IMR-90 (cell line): ENCODE measurements around the gene CDH13. TPM values are rescaled to one million over a fixed set of nuclear protein-coding genes. Genes with fewer than 3 reads are reported as not detected.

Experiments
- ATAC-seq: fragments of 200-7000 bp; cut with Tn5 transposase; 2 replicates; pipeline ENCODE4 v1.9.1; 2020; ENCODE audit warnings: low read depth, mild to moderate bottlenecking, moderate library complexity
- BruUV-seq: library from RNA; stranded (reverse); fragments of 400-500 nt; replicated peaks from 2 replicates; lab custom pipeline; 2021; lab: Mats Ljungman, UMichigan
- CTCF ChIA-PET: fragments of 300-600 bp; formaldehyde crosslinking; extraction: SDS; loops from one replicate; lab custom pipeline; 2021; ENCODE audit warnings: antibody characterized with exemption; lab: Yijun Ruan, JAX
- POLR2A ChIA-PET: fragments of 300-600 bp; sonication (Branson Sonifier 250); formaldehyde crosslinking; loops from one replicate; lab custom pipeline; 2022; ENCODE audit warnings: antibody characterized with exemption; ENCODE audit not compliant: unreplicated experiment; lab: Charles Lee
- DNase-seq: peaks from one replicate; pipeline ENCODE4 v3.0.0; 2013
- H2AFZ ChIP-seq: replicated peaks from 2 replicates; pipeline ENCODE3; 2013; ENCODE audit warnings: low read length, mild to moderate bottlenecking; ENCODE audit not compliant: poor library complexity
- H2AK5ac ChIP-seq: 2 replicates; pipeline ENCODE4 v1.6.1; 2013; ENCODE audit warnings: low read depth, low read length, inconsistent platforms
- H2AK9ac ChIP-seq: replicated peaks from 2 replicates; pipeline ENCODE3; 2013; ENCODE audit warnings: mild to moderate bottlenecking, low read depth, low read length, moderate library complexity; ENCODE audit not compliant: poor library complexity
- H2BK120ac ChIP-seq: 2 replicates; pipeline ENCODE4 v1.6.1; 2013; ENCODE audit warnings: low read depth, low read length, inconsistent platforms
- H2BK15ac ChIP-seq: 3 replicates; pipeline ENCODE4 v1.6.1; 2013; ENCODE audit warnings: low read depth, low read length, inconsistent platforms
- H2BK20ac ChIP-seq: 2 replicates; pipeline ENCODE4 v1.6.1; 2013; ENCODE audit warnings: low read depth, mild to moderate bottlenecking, inconsistent platforms, low read length, moderate library complexity
- H2BK5ac ChIP-seq: 2 replicates; pipeline ENCODE4 v1.6.1; 2013; ENCODE audit warnings: mild to moderate bottlenecking, low read depth, low read length, inconsistent platforms; ENCODE audit not compliant: poor library complexity, severe bottlenecking
- H3K14ac ChIP-seq: replicated peaks from 2 replicates; pipeline ENCODE4 v1.6.1; 2013; ENCODE audit warnings: low read depth, low read length, inconsistent platforms
- H3K18ac ChIP-seq: 2 replicates; pipeline ENCODE4 v1.6.1; 2013; ENCODE audit warnings: low read depth, low read length, control low read depth
- H3K23ac ChIP-seq: 2 replicates; pipeline ENCODE4 v1.6.1; 2013; ENCODE audit warnings: low read depth, low read length, inconsistent platforms
- H3K27ac ChIP-seq: 2 replicates; pipeline ENCODE4 v1.5.1; 2013; ENCODE audit warnings: mild to moderate bottlenecking, control low read depth, low read length; ENCODE audit not compliant: insufficient read depth
- H3K27me3 ChIP-seq: 2 replicates; pipeline ENCODE4 v1.6.1; 2013; ENCODE audit warnings: low read length; ENCODE audit not compliant: control insufficient read depth, insufficient read depth
- H3K36me3 ChIP-seq: 2 replicates; pipeline ENCODE4 v1.6.1; 2013; ENCODE audit warnings: low read length, mixed read lengths; ENCODE audit not compliant: control insufficient read depth, insufficient read depth
- H3K4ac ChIP-seq: 2 replicates; pipeline ENCODE4 v1.6.1; 2013; ENCODE audit warnings: low read depth, low read length, inconsistent platforms
- H3K4me1 ChIP-seq: 2 replicates; pipeline ENCODE4 v1.6.1; 2013; ENCODE audit warnings: low read length, mixed read lengths; ENCODE audit not compliant: control insufficient read depth, insufficient read depth
- H3K4me2 ChIP-seq: 2 replicates; pipeline ENCODE4 v1.6.1; 2013; ENCODE audit warnings: low read depth, mild to moderate bottlenecking, control low read depth, low read length, moderate library complexity
- H3K4me3 ChIP-seq: 2 replicates; pipeline ENCODE4 v1.5.1; 2013; ENCODE audit warnings: low read depth, mild to moderate bottlenecking, control low read depth, low read length, moderate library complexity; ENCODE audit not compliant: insufficient read depth
- H3K56ac ChIP-seq: 2 replicates; pipeline ENCODE4 v1.6.1; 2013; ENCODE audit warnings: low read length, inconsistent platforms; ENCODE audit not compliant: insufficient read depth; ENCODE audit errors: extremely low read depth
- H3K79me1 ChIP-seq, 2 experiments: 2 replicates each; pipeline ENCODE4 v1.6.1; 2013; ENCODE audit warnings: low read length in 2 of 2, inconsistent platforms in 1 of 2, low read depth in 1 of 2
- H3K9ac ChIP-seq: 2 replicates; pipeline ENCODE4 v1.6.1; 2013; ENCODE audit warnings: low read depth, low read length, control low read depth
- H3K9me1 ChIP-seq: 2 replicates; pipeline ENCODE4 v1.6.1; 2013; ENCODE audit warnings: low read length, inconsistent platforms; ENCODE audit not compliant: insufficient read depth
- H3K9me3 ChIP-seq: 2 replicates; pipeline ENCODE4 v1.6.1; 2013; ENCODE audit warnings: low read length; ENCODE audit not compliant: control insufficient read depth, insufficient read depth
- H4K20me1 ChIP-seq: 2 replicates; pipeline ENCODE4 v1.6.1; 2013; ENCODE audit warnings: low read length, inconsistent platforms; ENCODE audit not compliant: insufficient read depth
- H4K5ac ChIP-seq: 2 replicates; pipeline ENCODE4 v1.6.1; 2013; ENCODE audit warnings: mild to moderate bottlenecking, low read depth, low read length, control low read depth
- H4K8ac ChIP-seq, 2 experiments: 2 replicates each; pipeline ENCODE4 v1.6.1; 2013; ENCODE audit warnings: low read depth in 2 of 2, low read length in 2 of 2, control low read depth in 1 of 2, inconsistent platforms in 1 of 2
- H4K91ac ChIP-seq: 2 replicates; pipeline ENCODE4 v1.6.1; 2013; ENCODE audit warnings: low read depth, low read length, inconsistent platforms; ENCODE audit not compliant: insufficient read depth
- BHLHE40 ChIP-seq: fragments of 150-350 bp; IDR thresholded peaks from 2 replicates; pipeline ENCODE4 v1.6.1; 2016; ENCODE audit warnings: mild to moderate bottlenecking, low read depth, low read length
- CHD1 ChIP-seq: IDR thresholded peaks from 2 replicates; pipeline ENCODE4 v1.6.1; 2012; ENCODE audit warnings: low read depth, low read length, improper control_type of control experiment
- MAZ ChIP-seq: IDR thresholded peaks from 2 replicates; pipeline ENCODE4 v1.6.1; 2012; ENCODE audit warnings: low read depth, mild to moderate bottlenecking, low read length, improper control_type of control experiment, moderate library complexity, borderline replicate concordance
- NFE2L2 ChIP-seq: fragments of 150-350 bp; IDR thresholded peaks from 2 replicates; pipeline ENCODE4 v1.6.1; 2016; ENCODE audit warnings: low read depth, mild to moderate bottlenecking, low read length
- RAD21 ChIP-seq: IDR thresholded peaks from 2 replicates; pipeline ENCODE4 v1.6.1; 2012; ENCODE audit warnings: low read length, improper control_type of control experiment
- RFX5 ChIP-seq: IDR thresholded peaks from 2 replicates; pipeline ENCODE4 v1.8.0; 2012; ENCODE audit warnings: low read depth, mild to moderate bottlenecking, low read length, moderate library complexity
- SMC3 ChIP-seq: fragments of 150-350 bp; IDR thresholded peaks from 2 replicates; pipeline ENCODE4 v1.6.1; 2016; ENCODE audit warnings: low read depth, mild to moderate bottlenecking, antibody characterized with exemption, low read length, moderate library complexity
- WGBS, 2 experiments: methylation state at CpG; one replicate each; pipeline versions ENCODE4 v1.1.5 to v1.1.7; 2013; ENCODE audit warnings: missing lambda C conversion rate in 2 of 2; ENCODE audit not compliant: insufficient read length in 1 of 2; ENCODE audit errors: extremely low coverage in 2 of 2; 5-methylcytosine and 5-hydroxymethylcytosine counted together
- dilution Hi-C: fragments of 300-500 bp; cut with HindIII; formaldehyde crosslinking; loops from one replicate; pipeline ENCODE4 v1.14.3; 2018; ENCODE audit warnings: low sequenced_read_pairs; ENCODE audit not compliant: unreplicated experiment
- in situ Hi-C: fragments of 300-500 bp; cut with MboI; formaldehyde crosslinking; loops from 3 replicates; pipeline ENCODE4 v1.14.3; 2019; ENCODE audit warnings: low sequenced_read_pairs, inconsistent platforms, mixed read lengths
- intact Hi-C: fragments of 100-400 bp; cut with micrococcal nuclease; formaldehyde crosslinking; loops from 2 replicates; pipeline ENCODE4 v1.10.0; 2022
- polyA plus RNA-seq, 3 experiments: library from polyadenylated mRNA; depleted of rRNA; stranded (reverse); fragments of >200 nt; gene quantifications; 2 replicates each; pipeline ENCODE4 v1.2.3, GENCODE V29; 2012; ENCODE audit warnings: low replicate concordance in 1 of 3
- total RNA-seq: library from RNA; depleted of rRNA; stranded (reverse); fragments of >200 nt; gene quantifications from 2 replicates; pipeline ENCODE4 v1.2.3, GENCODE V29; 2012
- TF ChIP-seq, protein P1 (sequence below): fragments of 150-350 bp; IDR thresholded peaks from 2 replicates; pipeline ENCODE4 v1.6.1; 2017; ENCODE audit warnings: mild to moderate bottlenecking, antibody characterized with exemption, low read length, low read depth
- TF ChIP-seq, protein P2 (sequence below): fragments of 150-350 bp; IDR thresholded peaks from 2 replicates; pipeline ENCODE4 v1.6.1; 2016; ENCODE audit warnings: low read depth, mild to moderate bottlenecking, low read length, moderate library complexity, borderline replicate concordance

The CDH13 gene
- total and polyA plus RNA-seq, 2 of the 4 experiments (the other 2 are of a cell fraction) = 61.6 to 74.7 TPM

DNA sequence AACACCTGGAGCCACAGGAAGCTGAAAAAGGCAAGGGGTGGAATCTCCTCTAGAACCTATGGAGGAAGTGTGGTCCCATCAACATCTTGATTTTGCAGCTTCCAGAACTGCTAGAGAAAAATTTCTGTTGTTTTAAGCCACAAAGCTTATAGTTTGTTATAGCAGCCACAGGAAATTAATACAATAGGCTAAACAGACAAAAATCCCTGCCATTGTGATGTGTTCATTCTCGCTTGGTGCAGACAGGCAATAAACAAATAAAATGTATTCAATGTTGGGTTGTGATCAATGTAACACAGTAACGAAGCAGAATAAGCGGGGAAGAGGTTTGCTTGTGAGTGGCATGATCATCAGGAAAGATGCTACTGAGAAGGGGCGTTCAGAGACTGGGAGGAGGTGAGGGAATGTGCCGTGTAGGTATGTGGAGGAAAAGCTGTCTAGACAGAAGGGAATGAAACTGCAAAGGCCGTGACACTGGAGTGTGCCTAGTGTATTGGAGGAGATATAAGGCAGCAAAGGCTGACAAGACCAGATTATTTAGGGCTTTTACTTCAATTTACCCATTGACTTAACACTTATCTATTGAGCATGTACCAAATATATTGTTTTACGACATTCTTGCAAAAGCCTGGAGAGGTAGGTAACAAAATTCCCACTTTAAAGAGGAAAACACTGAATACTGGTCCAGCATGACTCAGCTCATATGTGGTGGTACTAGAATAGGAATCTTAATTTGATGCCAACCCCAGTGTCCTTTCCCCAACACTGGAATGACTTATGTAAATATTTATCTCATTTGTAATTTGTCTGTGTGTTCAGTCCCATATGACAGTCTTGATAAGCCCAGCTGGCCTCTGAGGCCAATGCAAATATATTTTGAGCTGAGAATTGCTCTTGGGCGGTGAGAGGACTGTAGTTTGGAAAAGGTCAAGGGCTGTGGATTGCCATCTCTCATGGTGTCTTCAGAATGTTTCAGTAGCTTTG, 375.9 kb downstream of the CDH13 start:
- peak overlapping the region; percentile 73 for H3K18ac ChIP-seq
- peak overlapping the region; percentile 46; the same call in 1 of the 2 replicates for H3K14ac ChIP-seq
- no peak overlapping the region for H2AFZ ChIP-seq
- peaks cover 0 to 26% of the 10 kb centered on the region in 2 experiments; a peak in 2 of 4 replicates for H3K79me1 ChIP-seq
- no peak overlapping the region for H3K9ac ChIP-seq
- peak overlapping the region; percentile 32; the same call in 1 of the 2 replicates for H3K23ac ChIP-seq
- H3K9me1 ChIP-seq = peaks cover 13% of the 10 kb centered on the region
- peak; percentile 54 for DNase-seq
- 0 out of 2 replicates have a peak overlapping the region, but pooled peaks have one; percentile 33 for H3K4me2 ChIP-seq
- H4K8ac ChIP-seq = no peak overlapping the region
- H2BK15ac ChIP-seq = peak overlapping the region; percentile 15; the same call in 1 of the 3 replicates
- H3K56ac ChIP-seq = no peak overlapping the region
- no peaks in the 10 kb centered on the region; the same call in 1 of the 2 replicates for H4K20me1 ChIP-seq
- H3K9me3 ChIP-seq = no peaks in the 10 kb centered on the region
- ChIA-PET CTCF (interaction anchor here (0.6 kb wide), 1 partner anchor 1509 kb away, joined by 3 read pairs; no protein-coding TSS in a partner anchor), POLR2A (no interaction called here)
- H2BK120ac ChIP-seq = peak overlapping the region; percentile 60
- ATAC-seq = peak; percentile 65
- no peak overlapping the region for H4K5ac ChIP-seq
- peak overlapping the region; percentile 15 for H2BK5ac ChIP-seq
- TF ChIP-seq BHLHE40 = no peak
- TF ChIP-seq MAZ = no peak
- peak; percentile 76 for TF ChIP-seq NFE2L2
- no peak for TF ChIP-seq SMC3
- no peak for TF ChIP-seq CHD1
- TF ChIP-seq, protein P1, sequence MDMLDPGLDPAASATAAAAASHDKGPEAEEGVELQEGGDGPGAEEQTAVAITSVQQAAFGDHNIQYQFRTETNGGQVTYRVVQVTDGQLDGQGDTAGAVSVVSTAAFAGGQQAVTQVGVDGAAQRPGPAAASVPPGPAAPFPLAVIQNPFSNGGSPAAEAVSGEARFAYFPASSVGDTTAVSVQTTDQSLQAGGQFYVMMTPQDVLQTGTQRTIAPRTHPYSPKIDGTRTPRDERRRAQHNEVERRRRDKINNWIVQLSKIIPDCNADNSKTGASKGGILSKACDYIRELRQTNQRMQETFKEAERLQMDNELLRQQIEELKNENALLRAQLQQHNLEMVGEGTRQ = no peak
- TF ChIP-seq, protein P2, sequence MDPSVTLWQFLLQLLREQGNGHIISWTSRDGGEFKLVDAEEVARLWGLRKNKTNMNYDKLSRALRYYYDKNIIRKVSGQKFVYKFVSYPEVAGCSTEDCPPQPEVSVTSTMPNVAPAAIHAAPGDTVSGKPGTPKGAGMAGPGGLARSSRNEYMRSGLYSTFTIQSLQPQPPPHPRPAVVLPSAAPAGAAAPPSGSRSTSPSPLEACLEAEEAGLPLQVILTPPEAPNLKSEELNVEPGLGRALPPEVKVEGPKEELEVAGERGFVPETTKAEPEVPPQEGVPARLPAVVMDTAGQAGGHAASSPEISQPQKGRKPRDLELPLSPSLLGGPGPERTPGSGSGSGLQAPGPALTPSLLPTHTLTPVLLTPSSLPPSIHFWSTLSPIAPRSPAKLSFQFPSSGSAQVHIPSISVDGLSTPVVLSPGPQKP = no peak
- TF ChIP-seq RFX5 = no peak
- TF ChIP-seq RAD21 = no peak
- no peaks in the 10 kb centered on the region for H3K27me3 ChIP-seq
- H3K4me1 ChIP-seq = peaks cover 21% of the 10 kb centered on the region
- intact Hi-C loops (no loop called here), dilution Hi-C loops (no loop called here), in situ Hi-C loops (no loop called here)
- H3K27ac ChIP-seq = peak overlapping the region; percentile 17; the same call in 1 of the 2 replicates
- H2AK9ac ChIP-seq = no peak overlapping the region
- BruUV-seq = no TSS peak
- peak overlapping the region; percentile 64 for H3K4ac ChIP-seq
- WGBS, 2 experiments = 82% methylated on average over 5 of the region's 8 CpGs; no CpG with 5 or more reads in 1 of the 2 experiments
- H2BK20ac ChIP-seq = peak overlapping the region; percentile 85
- no peaks in the 10 kb centered on the region for H3K36me3 ChIP-seq
- H4K91ac ChIP-seq = peak overlapping the region; percentile 76; the same call in 1 of the 2 replicates
- H3K4me3 ChIP-seq = no peak overlapping the region
- H2AK5ac ChIP-seq = peak overlapping the region; percentile 37; the same call in 1 of the 2 replicates
